NCI-H345 treated with DMSO at 0.1 percent for 48 hours (cell line): ENCODE results near the gene HS2ST1.
"Not testable (repeated sequence)": the region's sequence is repeated elsewhere in the genome, so short reads cannot be mapped to it uniquely, and the experiment has no call there.

Experiments
- DNase-seq: peaks from one replicate; lab custom pipeline; 2025; ENCODE audit not compliant: unreplicated experiment; lab: John Stamatoyannopoulos, UW

HS2ST1 gene

GRCh38 chr1:87056974-87057373 lies 142.5 kb downstream of the HS2ST1 start:
- DNase-seq, result no peak

GRCh38 chr1:87058343-87058649 lies 143.9 kb downstream of the HS2ST1 start:
- DNase-seq, result no peak

DNA sequence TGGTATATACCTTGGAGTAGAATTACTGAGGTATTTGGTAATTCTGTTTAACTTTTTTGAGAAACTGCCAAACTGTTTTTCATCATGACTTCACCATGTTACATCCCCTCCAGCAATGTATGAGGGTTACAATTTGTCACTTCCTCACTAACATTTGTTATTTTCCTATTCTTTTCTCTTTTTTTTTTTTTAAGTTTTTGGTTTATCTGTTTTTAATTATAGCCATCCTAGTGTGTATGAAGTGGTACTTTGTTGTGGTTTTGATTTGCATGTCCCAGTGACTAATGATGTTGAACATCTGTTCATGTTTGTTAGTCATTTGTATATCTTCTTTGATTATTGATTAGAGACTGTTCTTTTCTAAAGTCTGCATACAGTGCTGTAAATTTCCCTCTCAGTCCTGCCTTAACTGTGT lies 147.3 kb downstream of the HS2ST1 start:
- no peak for DNase-seq

DNA sequence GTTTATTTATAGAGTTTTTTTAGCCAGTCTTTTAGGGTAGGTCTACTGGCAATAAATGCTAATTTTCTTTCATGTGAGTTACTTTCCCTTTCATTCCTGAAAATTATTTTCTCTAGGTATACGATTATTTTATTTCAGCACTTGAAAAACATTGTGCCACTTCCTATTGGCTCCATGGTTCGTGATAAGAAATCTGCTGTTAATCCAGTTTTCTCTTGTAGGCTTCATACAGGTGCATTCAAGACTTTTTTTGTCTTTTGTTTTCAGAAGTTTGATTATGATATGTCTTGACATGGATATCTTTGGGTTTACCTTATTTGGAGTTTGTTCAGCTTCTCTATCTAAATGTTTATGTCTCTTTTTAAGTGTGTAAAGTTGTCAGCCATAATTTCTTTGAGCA lies 148.3 kb downstream of the HS2ST1 start:
- DNase-seq, result no peak

GRCh38 chr1:87064309-87064708 lies 149.9 kb downstream of the HS2ST1 start:
- no peak for DNase-seq

DNA sequence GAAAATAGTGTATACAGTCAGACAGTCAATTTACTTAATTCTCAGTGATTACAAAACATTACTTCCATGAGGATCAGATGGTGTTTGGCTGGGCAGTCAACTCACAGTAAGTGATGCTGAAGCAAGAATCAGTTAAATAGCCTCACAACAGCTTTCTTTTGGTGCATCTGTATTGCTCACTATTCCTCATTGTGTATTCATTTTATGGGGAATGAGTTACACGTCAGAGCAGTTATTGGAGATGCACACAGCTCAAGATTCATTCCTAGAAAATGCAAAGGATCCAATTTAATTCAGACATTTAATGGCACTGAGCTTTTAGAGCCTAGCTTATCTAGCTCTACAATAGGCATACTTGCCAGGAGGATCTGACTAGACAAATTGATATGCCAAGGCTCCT lies 150.6 kb downstream of the HS2ST1 start:
- no peak for DNase-seq

DNA sequence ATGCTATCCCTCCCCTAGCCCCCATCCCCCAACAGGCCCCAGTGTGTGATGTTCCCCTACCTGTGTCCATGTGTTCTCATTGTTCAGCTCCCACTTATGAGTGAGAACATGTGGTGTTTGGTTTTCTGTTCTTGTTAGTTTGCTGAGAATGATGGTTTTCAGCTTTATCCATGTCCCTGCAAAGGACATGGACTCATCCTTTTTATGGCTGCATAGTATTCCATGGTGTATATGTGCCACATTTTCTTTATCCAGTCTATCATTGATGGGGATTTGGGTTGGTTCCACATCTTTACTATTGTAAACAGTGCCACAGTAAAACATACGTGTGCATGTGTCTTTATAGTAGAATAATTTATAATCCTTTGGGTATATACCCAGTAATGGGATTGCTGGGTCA lies 152.3 kb downstream of the HS2ST1 start:
- DNase-seq, result not testable (repeated sequence)

- no peak for DNase-seq
Observed at GRCh38 chr1:87072411-87072810, 158.0 kb downstream of the HS2ST1 start.

- DNase-seq, result no peak
Observed at GRCh38 chr1:87072904-87073303, 158.5 kb downstream of the HS2ST1 start.

DNA sequence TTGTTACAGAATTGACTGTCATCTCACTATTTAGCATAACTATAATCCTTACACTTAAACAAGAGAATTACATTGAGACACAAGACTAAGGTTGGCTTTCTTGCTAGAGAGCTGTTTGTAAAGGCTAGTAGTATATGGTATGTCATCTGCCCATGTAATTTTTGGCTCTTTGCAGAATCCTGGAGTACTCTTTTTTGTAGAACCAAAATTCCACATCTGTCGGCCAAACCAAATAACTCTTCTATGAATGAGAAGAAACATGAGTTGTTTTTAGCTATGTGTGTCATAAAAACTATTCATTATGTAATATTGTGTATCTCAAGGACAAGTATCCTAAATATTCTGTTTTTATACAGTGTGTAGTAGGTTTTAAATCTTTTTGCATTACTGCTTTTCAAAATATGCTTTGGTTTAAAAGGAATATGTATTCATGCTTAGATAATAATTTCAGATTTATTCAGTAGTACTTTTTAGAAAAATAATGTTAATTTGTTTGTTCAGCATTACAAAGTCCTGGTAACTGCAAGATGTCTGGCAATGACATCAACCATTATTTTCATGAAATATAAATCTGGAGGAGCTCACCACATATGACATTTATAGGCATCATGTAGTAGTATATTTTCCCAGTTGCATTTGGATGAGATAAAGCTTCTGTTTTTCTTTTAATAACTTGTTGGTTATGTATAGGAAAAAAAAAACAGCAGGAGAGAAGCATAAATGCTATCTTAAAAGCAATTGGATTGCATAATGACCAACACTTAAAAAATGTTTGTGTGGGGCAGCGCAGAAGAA lies 159.8 kb downstream of the HS2ST1 start:
- DNase-seq, result no peak

DNA sequence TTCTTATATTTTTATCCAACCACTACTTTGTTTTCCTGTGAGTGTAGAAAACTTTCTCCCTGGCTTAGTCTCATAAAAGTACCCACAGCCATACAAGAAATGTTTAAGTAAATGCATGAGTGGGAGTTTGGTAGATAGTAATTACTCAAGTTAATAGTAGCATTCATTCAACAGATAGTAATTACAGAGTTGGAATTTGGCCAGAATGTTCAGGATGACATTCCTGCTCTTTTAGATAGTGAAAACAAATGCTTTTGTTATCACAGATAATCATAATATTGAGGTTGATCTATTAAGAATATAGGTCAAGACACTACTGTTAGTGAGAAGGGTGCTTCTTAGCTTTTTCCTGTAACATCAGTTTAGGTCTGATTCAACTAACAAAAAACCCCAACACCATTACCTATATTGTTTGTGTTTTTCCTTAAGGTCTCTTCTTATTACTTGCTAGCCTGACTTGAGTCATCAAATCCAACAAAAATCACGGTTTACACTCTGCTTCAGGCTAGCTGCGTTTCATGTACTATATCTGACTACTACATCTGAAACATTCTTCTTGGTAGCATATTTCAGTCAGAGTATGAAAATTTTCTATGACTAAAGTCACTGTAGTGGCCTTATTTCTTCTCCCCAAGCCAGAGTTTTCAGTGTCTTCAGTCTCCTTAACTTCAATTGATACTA lies 163.7 kb downstream of the HS2ST1 start:
- no peak for DNase-seq

DNA sequence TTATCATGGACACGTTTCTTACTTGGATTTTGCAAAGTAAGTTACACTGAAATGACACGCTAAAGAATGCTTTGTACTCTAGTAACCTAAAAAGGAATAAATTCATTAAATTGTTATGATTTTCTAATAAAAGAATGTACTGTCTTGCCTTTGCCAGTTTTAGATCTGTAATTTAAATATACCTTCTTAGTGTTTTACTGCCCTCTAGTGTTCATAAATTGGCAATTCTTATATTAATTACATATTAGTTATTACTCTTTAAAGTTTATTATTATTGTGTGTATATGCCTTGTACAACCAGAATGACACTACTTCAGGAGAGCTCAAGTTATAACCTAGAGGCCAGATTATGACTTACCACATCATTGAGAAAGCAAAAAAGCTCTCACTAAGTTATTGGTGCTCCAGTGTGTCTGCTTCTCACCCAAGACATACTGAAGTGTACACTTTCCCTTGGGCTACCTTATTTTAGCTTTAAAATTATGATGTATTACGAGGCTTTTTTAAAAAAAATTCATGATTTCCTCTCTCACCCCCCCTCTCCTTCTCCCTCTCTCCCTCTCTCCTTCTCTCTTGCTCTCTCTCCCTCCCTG lies 169.9 kb downstream of the HS2ST1 start:
- peak; percentile 33 for DNase-seq

DNA sequence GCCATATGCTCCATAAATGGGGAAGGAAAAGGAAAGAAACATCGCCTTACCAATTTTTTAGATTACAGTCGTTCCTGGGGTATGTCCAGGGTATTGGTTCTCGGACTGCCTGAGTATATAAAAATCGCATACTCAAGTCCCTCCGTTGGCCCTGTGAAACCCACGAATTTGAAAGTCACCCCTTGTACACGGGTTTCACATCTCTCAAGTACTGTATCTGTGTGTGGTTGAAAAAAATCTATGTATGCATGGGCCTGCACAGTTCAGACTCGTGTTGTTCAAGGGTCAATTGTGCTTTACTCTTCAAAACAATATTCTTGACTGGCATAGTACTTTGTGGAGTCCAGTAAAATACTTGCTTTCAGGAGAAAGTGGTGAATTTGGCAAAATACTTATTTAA lies 171.7 kb downstream of the HS2ST1 start:
- no peak for DNase-seq

DNA sequence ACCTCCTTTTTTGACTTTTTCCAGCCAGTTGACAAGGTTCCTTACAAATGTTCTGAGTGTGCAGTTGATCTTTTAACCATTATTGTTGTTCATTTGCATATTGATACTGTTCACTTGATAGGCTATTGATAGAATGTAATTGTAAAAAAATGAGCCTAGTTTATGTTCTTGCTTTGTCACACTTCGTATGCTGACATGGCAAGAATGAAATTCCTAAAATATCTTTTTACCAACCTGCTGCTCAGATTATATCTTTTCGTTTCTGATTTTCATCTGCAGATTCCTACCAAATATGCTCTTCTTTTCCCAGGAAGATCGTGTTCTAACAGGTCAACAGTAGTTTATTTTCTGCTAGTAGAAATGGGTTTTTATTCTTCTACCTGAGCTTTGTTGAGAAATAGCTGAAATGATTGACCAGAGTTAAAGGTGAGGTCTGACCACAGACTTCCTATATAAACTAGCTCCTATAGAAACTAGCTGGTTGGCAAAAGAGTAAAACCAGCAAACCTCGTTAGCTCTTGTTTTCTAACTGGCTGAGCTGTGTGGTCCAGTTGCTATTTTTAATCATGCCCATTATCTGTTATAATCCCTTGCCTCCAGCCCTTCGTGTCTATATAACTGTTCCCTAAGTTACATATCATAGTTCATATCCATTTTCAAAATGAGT lies 174.8 kb downstream of the HS2ST1 start:
- no peak for DNase-seq

DNA sequence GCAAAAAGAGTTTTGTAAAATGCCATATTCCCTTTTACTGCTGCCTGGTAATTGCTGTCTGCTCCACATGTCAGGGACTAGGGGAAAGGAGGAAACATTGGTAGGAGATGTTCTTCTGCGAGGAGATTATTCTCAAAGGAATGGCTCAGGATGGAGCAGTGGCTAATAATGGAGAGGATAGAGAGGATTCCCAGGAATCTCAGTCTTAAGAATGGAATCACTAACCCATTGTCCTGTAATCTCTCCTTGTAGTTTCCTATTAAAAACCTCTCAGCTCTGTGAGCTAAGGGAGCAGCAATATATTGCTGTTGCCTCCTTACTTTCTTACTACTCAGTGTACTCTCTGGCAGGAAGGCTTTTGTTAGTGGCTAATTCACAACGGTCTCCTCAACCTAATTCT lies 175.4 kb downstream of the HS2ST1 start:
- DNase-seq, result no peak

DNA sequence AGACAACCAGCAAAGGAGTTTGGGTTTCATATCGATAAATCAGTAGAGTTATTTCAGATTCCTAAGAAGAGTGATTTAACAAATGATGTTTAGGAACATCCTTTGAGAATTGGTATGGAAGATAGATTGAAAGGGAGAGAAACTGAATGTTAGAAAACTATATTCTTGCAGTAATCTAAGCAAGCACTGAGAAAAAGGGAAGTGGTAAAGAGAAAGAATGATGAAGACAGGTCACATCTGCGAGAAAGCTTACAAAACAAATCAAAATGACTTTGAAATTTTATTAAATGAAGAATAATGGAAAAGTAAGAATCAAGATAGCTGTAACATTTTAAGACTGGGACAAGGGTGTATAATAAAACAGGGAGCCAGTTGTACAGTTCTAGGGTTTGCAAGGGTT lies 177.0 kb downstream of the HS2ST1 start:
- DNase-seq, result no peak

GRCh38 chr1:87092846-87093245 lies 178.4 kb downstream of the HS2ST1 start:
- DNase-seq, result no peak

DNA sequence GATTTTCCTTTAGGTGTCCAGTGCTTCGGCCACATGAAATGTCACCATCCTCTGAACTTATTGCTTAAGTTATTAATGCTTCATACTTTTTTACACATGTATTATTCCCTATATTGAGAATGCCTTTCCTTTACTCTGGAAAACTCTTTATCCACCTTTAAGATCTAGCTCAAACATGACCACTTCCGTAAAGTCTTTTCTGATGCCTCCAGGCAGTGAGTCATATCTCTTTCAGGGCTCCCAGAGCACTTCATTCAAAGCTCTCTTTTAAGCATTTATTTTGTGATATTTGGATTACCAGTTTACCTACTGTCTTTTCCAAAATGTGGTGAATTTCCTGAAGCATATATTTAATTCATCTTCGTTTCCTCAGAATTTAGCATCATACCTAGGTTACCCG lies 178.9 kb downstream of the HS2ST1 start:
- DNase-seq, result no peak

- no peak for DNase-seq
Observed at GRCh38 chr1:87094238-87094637, 179.8 kb downstream of the HS2ST1 start.

GRCh38 chr1:87100271-87100670 lies 185.8 kb downstream of the HS2ST1 start:
- no peak for DNase-seq

- DNase-seq, result peak; percentile 25
Observed at GRCh38 chr1:87103074-87103473, 188.6 kb downstream of the HS2ST1 start.

DNA sequence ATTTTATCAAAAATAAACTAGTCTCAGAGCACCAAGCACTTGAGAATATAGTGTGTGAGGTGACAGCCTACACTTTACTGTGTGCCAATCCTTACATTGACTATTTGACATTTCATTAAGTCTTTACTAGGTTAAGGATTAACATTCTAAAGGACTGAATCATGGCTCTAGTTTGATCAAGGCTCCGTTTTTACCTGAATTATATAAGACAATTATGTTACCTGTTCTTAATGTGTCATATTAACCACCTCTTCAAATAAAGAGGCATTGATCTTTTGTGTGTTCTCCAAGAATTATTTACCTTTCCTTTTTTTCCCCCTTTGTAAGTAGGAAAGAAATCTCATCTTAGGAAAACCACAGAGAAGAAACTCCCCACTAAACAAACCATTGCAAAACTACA lies 189.7 kb downstream of the HS2ST1 start:
- no peak for DNase-seq
